ENCODE measurements around the gene AOX1.
"Not testable (repeated sequence)": the region's sequence is repeated elsewhere in the genome, so short reads cannot be mapped to it uniquely, and the experiment has no call there.

The AOX1 gene

GRCh38 chr2:200679127-200679526, 93.3 kb downstream of the AOX1 start:
- no peak for TF ChIP-seq EZH2phosphoT487 (IDR thresholded peaks at IDR 0.05; ENCODE audit: low read length)
- no peak for TF ChIP-seq EZH2 (optimal IDR thresholded peaks at IDR 0.05; ENCODE audit: low read depth, low read length)
- no peak for TF ChIP-seq CTCF (IDR thresholded peaks at IDR 0.05; ENCODE audit: low read length)
- Histone ChIP-seq H3K4me3 (ENCODE audit: low read length) (no peak overlapping the region), H3K9ac (ENCODE audit: low read length) (no peak overlapping the region), H3K4me2 (ENCODE audit: low read depth, low read length) (no peak overlapping the region), H3K9me3 (replicated peaks; ENCODE audit: insufficient read depth, low read length) (no peaks in the 10 kb centered on the region), H3K9me2 (replicated peaks; ENCODE audit: insufficient read depth, low read length) (no peaks in the 10 kb centered on the region), H2AFZ (ENCODE audit: low read length) (no peak overlapping the region), H3K27me3 (replicated peaks; ENCODE audit: insufficient read depth, low read length) (no peaks in the 10 kb centered on the region), H3K79me2 (ENCODE audit: low read length) (no peaks in the 10 kb centered on the region), H3K36me3 (replicated peaks; ENCODE audit: insufficient read depth, low read length) (no peaks in the 10 kb centered on the region), H4K20me1 (ENCODE audit: insufficient read depth, low read length) (no peaks in the 10 kb centered on the region), H3K4me1 (ENCODE audit: low read length) (no peaks in the 10 kb centered on the region), H3F3A (ENCODE audit: insufficient read depth, low read length) (no peaks in the 10 kb centered on the region), H3K27ac (ENCODE audit: low read length) (no peak overlapping the region)
- no peak for DNase-seq

GRCh38 chr2:200679535-200679934, 93.7 kb downstream of the AOX1 start:
- no peak for TF ChIP-seq EZH2 (optimal IDR thresholded peaks at IDR 0.05; ENCODE audit: low read depth, low read length)
- no peak for TF ChIP-seq CTCF (IDR thresholded peaks at IDR 0.05; ENCODE audit: low read length)
- TF ChIP-seq EZH2phosphoT487 (IDR thresholded peaks at IDR 0.05; ENCODE audit: low read length), result no peak
- Histone ChIP-seq H3K4me2 (ENCODE audit: low read depth, low read length) (no peak overlapping the region), H3K4me1 (ENCODE audit: low read length) (no peaks in the 10 kb centered on the region), H4K20me1 (ENCODE audit: insufficient read depth, low read length) (no peaks in the 10 kb centered on the region), H3K9me2 (replicated peaks; ENCODE audit: insufficient read depth, low read length) (no peaks in the 10 kb centered on the region), H3F3A (ENCODE audit: insufficient read depth, low read length) (no peaks in the 10 kb centered on the region), H3K36me3 (replicated peaks; ENCODE audit: insufficient read depth, low read length) (no peaks in the 10 kb centered on the region), H3K9me3 (replicated peaks; ENCODE audit: insufficient read depth, low read length) (no peaks in the 10 kb centered on the region), H3K27me3 (replicated peaks; ENCODE audit: insufficient read depth, low read length) (no peaks in the 10 kb centered on the region), H3K27ac (ENCODE audit: low read length) (no peak overlapping the region), H3K4me3 (ENCODE audit: low read length) (no peak overlapping the region), H3K79me2 (ENCODE audit: low read length) (no peaks in the 10 kb centered on the region), H2AFZ (ENCODE audit: low read length) (no peak overlapping the region), H3K9ac (ENCODE audit: low read length) (no peak overlapping the region)
- no peak for DNase-seq

- H4K20me1 ChIP-seq (ENCODE audit: insufficient read depth, low read length), result no peaks in the 10 kb centered on the region
- no peaks in the 10 kb centered on the region for H3K9me3 ChIP-seq (replicated peaks; ENCODE audit: insufficient read depth, low read length)
- no peaks in the 10 kb centered on the region for H3F3A ChIP-seq (ENCODE audit: insufficient read depth, low read length)
- H2AFZ ChIP-seq (ENCODE audit: low read length), result no peak overlapping the region
- H3K4me3 ChIP-seq (ENCODE audit: low read length), result no peak overlapping the region
- DNase-seq, result no peak
- no peaks in the 10 kb centered on the region for H3K9me2 ChIP-seq (replicated peaks; ENCODE audit: insufficient read depth, low read length)
- no peaks in the 10 kb centered on the region for H3K79me2 ChIP-seq (ENCODE audit: low read length)
- H3K27ac ChIP-seq (ENCODE audit: low read length), result no peak overlapping the region
- H3K27me3 ChIP-seq (replicated peaks; ENCODE audit: insufficient read depth, low read length), result no peaks in the 10 kb centered on the region
- H3K4me2 ChIP-seq (ENCODE audit: low read depth, low read length), result no peak overlapping the region
- TF ChIP-seq CTCF (IDR thresholded peaks at IDR 0.05; ENCODE audit: low read length), result no peak
- no peak for TF ChIP-seq EZH2 (optimal IDR thresholded peaks at IDR 0.05; ENCODE audit: low read depth, low read length)
- TF ChIP-seq EZH2phosphoT487 (IDR thresholded peaks at IDR 0.05; ENCODE audit: low read length), result no peak
- H3K9ac ChIP-seq (ENCODE audit: low read length), result no peak overlapping the region
- H3K4me1 ChIP-seq (ENCODE audit: low read length), result no peaks in the 10 kb centered on the region
- no peaks in the 10 kb centered on the region for H3K36me3 ChIP-seq (replicated peaks; ENCODE audit: insufficient read depth, low read length)
These were observed 95.9 kb downstream of the AOX1 start for GRCh38 chr2:200681697-200682096.

GRCh38 chr2:200682407-200682806, 96.6 kb downstream of the AOX1 start:
- H3F3A ChIP-seq (ENCODE audit: insufficient read depth, low read length); H3K9me3 ChIP-seq (replicated peaks; ENCODE audit: insufficient read depth, low read length); H3K9ac ChIP-seq (ENCODE audit: low read length); H4K20me1 ChIP-seq (ENCODE audit: insufficient read depth, low read length); H3K27ac ChIP-seq (ENCODE audit: low read length); H3K9me2 ChIP-seq (replicated peaks; ENCODE audit: insufficient read depth, low read length); H2AFZ ChIP-seq (ENCODE audit: low read length); H3K79me2 ChIP-seq (ENCODE audit: low read length); H3K27me3 ChIP-seq (replicated peaks; ENCODE audit: insufficient read depth, low read length); H3K4me3 ChIP-seq (ENCODE audit: low read length); H3K36me3 ChIP-seq (replicated peaks; ENCODE audit: insufficient read depth, low read length); DNase-seq; H3K4me1 ChIP-seq (ENCODE audit: low read length); H3K4me2 ChIP-seq (ENCODE audit: low read depth, low read length): not testable (repeated sequence)

All from MM.1S (cell line).